Liver (tissue), 9 donors: ENCODE data around the gene CCDC6. TPM values are rescaled to one million over a fixed set of nuclear protein-coding genes. Genes with fewer than 3 reads are reported as not detected.

Experiments used
- DNase-seq: peaks from one replicate; pipeline ENCODE4 v3.0.0-alpha.2; 2017; ENCODE audit warnings: low spot score
- H3K27ac ChIP-seq, 2 donors: one replicate each; pipeline ENCODE4 v1.7.0; 2013; ENCODE audit warnings: inconsistent platforms in 2 of 2, low read length in 2 of 2, control low read depth in 1 of 2, low read depth in 1 of 2, mild to moderate bottlenecking in 1 of 2
- H3K27me3 ChIP-seq, 4 donors: one replicate each; pipeline versions ENCODE4 v1.6.1 to v1.7.0; 2013; ENCODE audit warnings: low read length in 3 of 4, inconsistent platforms in 1 of 4, mild to moderate bottlenecking in 1 of 4, moderate library complexity in 1 of 4; ENCODE audit not compliant: control insufficient read depth in 4 of 4, insufficient read depth in 4 of 4
- H3K36me3 ChIP-seq, 4 donors: one replicate each; pipeline versions ENCODE4 v1.6.1 to v1.7.0; 2013; ENCODE audit warnings: low read length in 3 of 4, mild to moderate bottlenecking in 3 of 4, low read depth in 1 of 4, moderate library complexity in 1 of 4; ENCODE audit not compliant: control insufficient read depth in 4 of 4, insufficient read depth in 3 of 4
- H3K4me1 ChIP-seq, 4 donors: one replicate each; pipeline versions ENCODE4 v1.6.1 to v1.7.0; 2013; ENCODE audit warnings: low read length in 3 of 4, mild to moderate bottlenecking in 3 of 4, moderate library complexity in 1 of 4; ENCODE audit not compliant: control insufficient read depth in 4 of 4, insufficient read depth in 4 of 4
- H3K4me3 ChIP-seq, 3 donors: one replicate each; pipeline versions ENCODE4 v1.6.1 to v1.7.0; 2013; ENCODE audit warnings: low read length in 3 of 3, control low read depth in 1 of 3, low read depth in 1 of 3, mild to moderate bottlenecking in 1 of 3
- H3K9ac ChIP-seq, 2 donors: one replicate each; pipeline ENCODE4 v1.7.0; 2013; ENCODE audit warnings: low read length in 2 of 2, mild to moderate bottlenecking in 2 of 2, moderate library complexity in 2 of 2, control low read depth in 1 of 2, low read depth in 1 of 2
- H3K9me3 ChIP-seq, 4 donors: one replicate each; pipeline versions ENCODE4 v1.6.1 to v1.7.0; 2013; ENCODE audit warnings: low read length in 3 of 4; ENCODE audit not compliant: control insufficient read depth in 4 of 4
- ATF3 ChIP-seq: IDR thresholded peaks from 2 replicates; pipeline ENCODE4 v1.6.1; 2016; ENCODE audit warnings: antibody characterized with exemption
- CTCF ChIP-seq: fragments of 150-350 bp; IDR thresholded peaks from 2 replicates; pipeline ENCODE4 v1.5.1; 2017; ENCODE audit warnings: improper control_type of control experiment, low read depth, low read length; ENCODE audit not compliant: missing input control
- EGR1 ChIP-seq, 2 donors: IDR thresholded peaks; 2 replicates each; pipeline ENCODE4 v1.6.1; 2016 to 2018; ENCODE audit warnings: antibody characterized with exemption in 2 of 2, low read depth in 2 of 2
- FOXA1 ChIP-seq: IDR thresholded peaks from 2 replicates; pipeline ENCODE4 v1.6.1; 2016; ENCODE audit warnings: antibody characterized with exemption
- FOXA2 ChIP-seq: IDR thresholded peaks from 2 replicates; pipeline ENCODE4 v1.6.1; 2016; ENCODE audit warnings: antibody characterized with exemption
- GABPA ChIP-seq, 2 donors: IDR thresholded peaks in 1 of 2; conservative IDR thresholded peaks in 1 of 2; 2 replicates each; pipeline ENCODE4 v1.6.1; 2016; ENCODE audit warnings: antibody characterized with exemption in 2 of 2, mild to moderate bottlenecking in 1 of 2, moderate library complexity in 1 of 2
- HNF4A ChIP-seq, 2 donors: conservative IDR thresholded peaks; 2 replicates each; pipeline ENCODE4 v1.6.1; 2016; ENCODE audit warnings: antibody characterized with exemption in 2 of 2, mild to moderate bottlenecking in 2 of 2
- HNF4G ChIP-seq: IDR thresholded peaks from 2 replicates; pipeline ENCODE4 v1.6.1; 2016; ENCODE audit warnings: antibody characterized with exemption
- JUND ChIP-seq, 2 donors: IDR thresholded peaks; 2 replicates each; pipeline ENCODE4 v1.6.1; 2016; ENCODE audit warnings: antibody characterized with exemption in 2 of 2
- MAX ChIP-seq: IDR thresholded peaks from 2 replicates; pipeline ENCODE4 v1.6.1; 2016; ENCODE audit warnings: antibody characterized with exemption
- NR2F2 ChIP-seq: IDR thresholded peaks from 2 replicates; pipeline ENCODE4 v1.6.1; 2016; ENCODE audit warnings: antibody characterized with exemption
- RAD21 ChIP-seq, 2 donors: IDR thresholded peaks; 2 replicates each; pipeline ENCODE4 v1.6.1; 2016; ENCODE audit warnings: antibody characterized with exemption in 2 of 2, mild to moderate bottlenecking in 2 of 2
- REST ChIP-seq: IDR thresholded peaks from 2 replicates; pipeline ENCODE4 v1.6.1; 2016; ENCODE audit warnings: antibody characterized with exemption, mild to moderate bottlenecking
- RXRA ChIP-seq, 2 donors: IDR thresholded peaks; 2 replicates each; pipeline ENCODE4 v1.6.1; 2017 to 2018; ENCODE audit warnings: antibody characterized with exemption in 2 of 2, mild to moderate bottlenecking in 1 of 2
- SP1 ChIP-seq: IDR thresholded peaks from 2 replicates; pipeline ENCODE4 v1.6.1; 2018; ENCODE audit warnings: antibody characterized with exemption, mild to moderate bottlenecking
- TAF1 ChIP-seq: conservative IDR thresholded peaks from 2 replicates; pipeline ENCODE4 v1.6.1; 2016; ENCODE audit warnings: antibody characterized with exemption, mild to moderate bottlenecking
- YY1 ChIP-seq: IDR thresholded peaks from 2 replicates; pipeline ENCODE4 v1.6.1; 2016; ENCODE audit warnings: antibody characterized with exemption, mild to moderate bottlenecking
- ZBTB33 ChIP-seq: IDR thresholded peaks from 2 replicates; pipeline ENCODE4 v1.6.1; 2016; ENCODE audit warnings: antibody characterized with exemption
- polyA plus RNA-seq, 2 donors: library from polyadenylated mRNA; stranded (reverse) in 1 of 2; unstranded in 1 of 2; fragments of 200-250 nt in 1 of 2; fragments of >200 nt in 1 of 2; fragmentation: Nextera tagmentation in 1 of 2; extraction: Ambion mirVana in 1 of 2; gene quantifications; one replicate each; pipeline versions ENCODE4 v1.2.1 to v1.2.3, GENCODE V29; 2013 to 2015
- total RNA-seq, 2 donors: library from RNA; depleted of rRNA; stranded (reverse); fragments of >200 nt; gene quantifications; one replicate each; pipeline ENCODE4 v1.2.3, GENCODE V29; 2014
- donor health status: healthy.
- donor health status: healthy.
- donor health status: healthy.
- donor health status: healthy.
- donor health status: healthy.

CCDC6 gene
- total and polyA plus RNA-seq, 4 donors, result 4.7 to 14.3 (median 8.8) TPM

- no peak overlapping the region for H3K9ac ChIP-seq
- no peak for TF ChIP-seq NR2F2
- TF ChIP-seq ZBTB33, result no peak
- no peak for TF ChIP-seq EGR1 (IDR thresholded peaks at IDR 0.05; ENCODE audit: low read depth in 2 of 2)
- no peak for TF ChIP-seq HNF4G
- no peak for TF ChIP-seq REST
- no peak for TF ChIP-seq MAX
- TF ChIP-seq HNF4A (conservative IDR thresholded peaks at IDR 0.05), result no peak
- no peak for TF ChIP-seq ATF3
- TF ChIP-seq JUND (IDR thresholded peaks at IDR 0.05), result no peak
- TF ChIP-seq YY1, result no peak
- TF ChIP-seq FOXA2, result no peak
- no peak for TF ChIP-seq RAD21 (IDR thresholded peaks at IDR 0.05)
- no peak for TF ChIP-seq SP1
- TF ChIP-seq RXRA (IDR thresholded peaks at IDR 0.05), result no peak
- no peak for TF ChIP-seq TAF1
- TF ChIP-seq GABPA (IDR thresholded peaks at IDR 0.05 in 1 of 2, conservative IDR thresholded peaks at IDR 0.05 in 1 of 2), result no peak
- no peak for TF ChIP-seq CTCF
- TF ChIP-seq FOXA1, result no peak
These were observed 80.4 kb downstream of the CCDC6 start for GRCh38 chr10:59825932-59826331.

GRCh38 chr10:59823751-59824150 is 82.6 kb downstream of the CCDC6 start:
- H3K36me3 ChIP-seq, result peaks cover 0 to 3% (median 0%) of the 10 kb centered on the region in 4 donors
- H3K27ac ChIP-seq, result no peak overlapping the region
- H3K9ac ChIP-seq, result no peak overlapping the region
- H3K27me3 ChIP-seq, result no peaks in the 10 kb centered on the region
- no peak overlapping the region for H3K4me3 ChIP-seq
- no peak for DNase-seq
- H3K4me1 ChIP-seq, result no peaks in the 10 kb centered on the region
- no peaks in the 10 kb centered on the region for H3K9me3 ChIP-seq
- TF ChIP-seq YY1 (no peak), RXRA (IDR thresholded peaks at IDR 0.05) (no peak), EGR1 (IDR thresholded peaks at IDR 0.05; ENCODE audit: low read depth in 2 of 2) (no peak), SP1 (no peak), JUND (IDR thresholded peaks at IDR 0.05) (no peak), NR2F2 (no peak), RAD21 (IDR thresholded peaks at IDR 0.05) (no peak), TAF1 (no peak), ATF3 (no peak), GABPA (IDR thresholded peaks at IDR 0.05 in 1 of 2, conservative IDR thresholded peaks at IDR 0.05 in 1 of 2) (no peak), FOXA1 (no peak), HNF4A (conservative IDR thresholded peaks at IDR 0.05) (no peak), REST (no peak)

More at GRCh38 chr10:59825932-59826331, 80.4 kb downstream of the CCDC6 start:
- no peak for DNase-seq
- no peaks in the 10 kb centered on the region for H3K27me3 ChIP-seq
- peaks cover 0 to 6% (median 1%) of the 10 kb centered on the region in 4 donors for H3K4me1 ChIP-seq
- peaks cover 0 to 5% (median 0%) of the 10 kb centered on the region in 4 donors for H3K36me3 ChIP-seq
- no peaks in the 10 kb centered on the region for H3K9me3 ChIP-seq
- H3K4me3 ChIP-seq, result no peak overlapping the region
- H3K27ac ChIP-seq, result no peak overlapping the region
